OCI-LY3 (cell line): Measurements from ENCODE around the gene SESN3.

Experiments used
- H2AFZ ChIP-seq: fragments of 200-600, 300-600 bp; shearing (Covaris generic); 2 replicates; pipeline ENCODE4 v1.6.0; 2014; ENCODE audit warnings: antibody characterized with exemption, low read depth, low read length
- H3K27ac ChIP-seq: fragments of 200-600, 300-600 bp; sonication (generic); 2 replicates; pipeline ENCODE4 v1.5.1; 2014; ENCODE audit warnings: mild to moderate bottlenecking, low read length, moderate library complexity, mixed read lengths
- H3K27me3 ChIP-seq: fragments of 200-600, 300-600 bp; sonication (generic); 2 replicates; pipeline ENCODE4 v1.6.1; 2014; ENCODE audit warnings: low read depth, low read length, mixed read lengths
- H3K36me3 ChIP-seq: fragments of 200-600, 300-600 bp; sonication (generic); replicated peaks from 2 replicates; pipeline ENCODE3; 2014; ENCODE audit warnings: low read depth, low read length, mixed read lengths
- H3K4me1 ChIP-seq: fragments of 300-600, 200-600 bp; sonication (generic); 2 replicates; pipeline ENCODE4 v1.6.1; 2014; ENCODE audit warnings: low read length, mixed read lengths
- H3K4me2 ChIP-seq: fragments of 200-600, 300-600 bp; sonication (generic); 2 replicates; pipeline ENCODE4 v1.6.1; 2014; ENCODE audit warnings: low read length, mixed read lengths
- H3K4me3 ChIP-seq: fragments of 300-600, 200-600 bp; sonication (generic); 2 replicates; pipeline ENCODE4 v1.5.1; 2014; ENCODE audit warnings: antibody characterized with exemption, mild to moderate bottlenecking, low read length, moderate library complexity
- H3K79me2 ChIP-seq: fragments of 300-600, 200-600 bp; shearing (Covaris generic); 2 replicates; pipeline ENCODE4 v1.6.1; 2014; ENCODE audit warnings: mild to moderate bottlenecking, low read length, mixed read lengths
- H3K9ac ChIP-seq: fragments of 300-600, 200-600 bp; shearing (Covaris generic); 2 replicates; pipeline ENCODE4 v1.6.0; 2014; ENCODE audit warnings: mild to moderate bottlenecking, low read length, moderate library complexity
- H3K9me3 ChIP-seq: fragments of 200-600, 300-600 bp; shearing (Covaris generic); 2 replicates; pipeline ENCODE4 v1.6.1; 2014; ENCODE audit warnings: low read length, mixed read lengths; ENCODE audit not compliant: insufficient read depth
- H4K20me1 ChIP-seq: fragments of 200-600, 300-600 bp; sonication (generic); 2 replicates; pipeline ENCODE4 v1.6.1; 2016; ENCODE audit warnings: low read length, mixed read lengths; ENCODE audit not compliant: insufficient read depth
- EZH2phosphoT487 ChIP-seq: fragments of 200-600 bp; shearing (Covaris generic); IDR thresholded peaks from 2 replicates; pipeline ENCODE4 v1.6.1; 2018; ENCODE audit warnings: antibody characterized with exemption, mixed run types, low read depth
- TF ChIP-seq, protein P1 (sequence below): fragments of 200-600, 300-600 bp; sonication (generic); IDR thresholded peaks from 2 replicates; pipeline ENCODE4 v1.5.1; 2014; ENCODE audit warnings: antibody characterized with exemption, low read length, low read depth

The SESN3 gene

DNA sequence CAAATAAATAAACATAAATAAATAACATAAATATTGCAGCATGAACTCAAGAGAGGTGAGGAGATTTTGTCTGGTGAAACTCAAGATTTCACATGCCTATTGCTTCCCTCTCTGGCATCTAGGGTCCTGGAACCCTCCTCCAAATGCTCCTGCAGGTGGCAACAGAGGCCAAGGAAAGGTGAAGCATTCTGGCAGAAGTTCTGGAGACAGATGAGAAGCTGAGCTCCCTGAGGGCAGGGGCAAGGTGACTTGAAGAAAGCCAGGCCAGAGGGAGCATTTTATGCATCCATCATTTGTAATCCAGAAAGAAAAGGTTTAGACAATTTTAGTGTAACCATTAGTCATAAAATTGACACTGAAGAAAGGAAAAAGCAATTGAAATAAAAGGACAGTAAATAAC is 76.5 kb downstream of the SESN3 start:
- Histone ChIP-seq H3K4me2 (no peak overlapping the region), H3K4me1 (peaks cover 20% of the 10 kb centered on the region), H3K36me3 (no peaks in the 10 kb centered on the region), H3K27me3 (no peaks in the 10 kb centered on the region), H3K9ac (no peak overlapping the region), H3K27ac (no peak overlapping the region), H3K4me3 (no peak overlapping the region), H4K20me1 (no peaks in the 10 kb centered on the region), H3K9me3 (no peaks in the 10 kb centered on the region), H3K79me2 (no peaks in the 10 kb centered on the region), H2AFZ (no peak overlapping the region)
- TF ChIP-seq EZH2phosphoT487 = no peak
- TF ChIP-seq, protein P1, sequence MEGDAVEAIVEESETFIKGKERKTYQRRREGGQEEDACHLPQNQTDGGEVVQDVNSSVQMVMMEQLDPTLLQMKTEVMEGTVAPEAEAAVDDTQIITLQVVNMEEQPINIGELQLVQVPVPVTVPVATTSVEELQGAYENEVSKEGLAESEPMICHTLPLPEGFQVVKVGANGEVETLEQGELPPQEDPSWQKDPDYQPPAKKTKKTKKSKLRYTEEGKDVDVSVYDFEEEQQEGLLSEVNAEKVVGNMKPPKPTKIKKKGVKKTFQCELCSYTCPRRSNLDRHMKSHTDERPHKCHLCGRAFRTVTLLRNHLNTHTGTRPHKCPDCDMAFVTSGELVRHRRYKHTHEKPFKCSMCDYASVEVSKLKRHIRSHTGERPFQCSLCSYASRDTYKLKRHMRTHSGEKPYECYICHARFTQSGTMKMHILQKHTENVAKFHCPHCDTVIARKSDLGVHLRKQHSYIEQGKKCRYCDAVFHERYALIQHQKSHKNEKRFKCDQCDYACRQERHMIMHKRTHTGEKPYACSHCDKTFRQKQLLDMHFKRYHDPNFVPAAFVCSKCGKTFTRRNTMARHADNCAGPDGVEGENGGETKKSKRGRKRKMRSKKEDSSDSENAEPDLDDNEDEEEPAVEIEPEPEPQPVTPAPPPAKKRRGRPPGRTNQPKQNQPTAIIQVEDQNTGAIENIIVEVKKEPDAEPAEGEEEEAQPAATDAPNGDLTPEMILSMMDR = peak; percentile 72

DNA sequence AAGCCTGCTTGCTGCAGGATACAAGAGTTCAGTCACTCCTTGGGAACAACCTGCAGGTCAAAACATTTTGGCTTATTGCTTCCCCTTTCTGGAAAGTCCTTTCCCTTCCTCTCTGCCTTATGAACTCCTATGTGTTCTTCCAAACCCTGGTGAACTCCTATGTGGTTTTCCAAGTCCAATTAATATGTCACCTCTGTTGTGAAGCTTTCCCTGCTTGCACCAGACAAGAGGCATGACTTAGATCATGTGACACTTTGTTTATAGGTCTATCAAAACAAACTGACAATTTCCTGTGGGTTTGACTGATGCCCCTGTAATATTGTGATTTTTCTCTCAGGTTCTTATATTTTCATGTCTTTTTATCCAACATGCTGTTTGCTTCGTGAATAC is 77.2 kb downstream of the SESN3 start:
- Histone ChIP-seq H3K79me2 (no peaks in the 10 kb centered on the region), H3K36me3 (no peaks in the 10 kb centered on the region), H3K9me3 (no peaks in the 10 kb centered on the region), H3K27me3 (no peaks in the 10 kb centered on the region), H3K4me2 (peak overlapping the region; percentile 97), H2AFZ (no peak overlapping the region), H4K20me1 (no peaks in the 10 kb centered on the region), H3K4me1 (peaks cover 20% of the 10 kb centered on the region), H3K4me3 (no peak overlapping the region), H3K27ac (no peak overlapping the region), H3K9ac (no peak overlapping the region)
- no peak for TF ChIP-seq EZH2phosphoT487
- TF ChIP-seq, protein P1 = no peak

DNA sequence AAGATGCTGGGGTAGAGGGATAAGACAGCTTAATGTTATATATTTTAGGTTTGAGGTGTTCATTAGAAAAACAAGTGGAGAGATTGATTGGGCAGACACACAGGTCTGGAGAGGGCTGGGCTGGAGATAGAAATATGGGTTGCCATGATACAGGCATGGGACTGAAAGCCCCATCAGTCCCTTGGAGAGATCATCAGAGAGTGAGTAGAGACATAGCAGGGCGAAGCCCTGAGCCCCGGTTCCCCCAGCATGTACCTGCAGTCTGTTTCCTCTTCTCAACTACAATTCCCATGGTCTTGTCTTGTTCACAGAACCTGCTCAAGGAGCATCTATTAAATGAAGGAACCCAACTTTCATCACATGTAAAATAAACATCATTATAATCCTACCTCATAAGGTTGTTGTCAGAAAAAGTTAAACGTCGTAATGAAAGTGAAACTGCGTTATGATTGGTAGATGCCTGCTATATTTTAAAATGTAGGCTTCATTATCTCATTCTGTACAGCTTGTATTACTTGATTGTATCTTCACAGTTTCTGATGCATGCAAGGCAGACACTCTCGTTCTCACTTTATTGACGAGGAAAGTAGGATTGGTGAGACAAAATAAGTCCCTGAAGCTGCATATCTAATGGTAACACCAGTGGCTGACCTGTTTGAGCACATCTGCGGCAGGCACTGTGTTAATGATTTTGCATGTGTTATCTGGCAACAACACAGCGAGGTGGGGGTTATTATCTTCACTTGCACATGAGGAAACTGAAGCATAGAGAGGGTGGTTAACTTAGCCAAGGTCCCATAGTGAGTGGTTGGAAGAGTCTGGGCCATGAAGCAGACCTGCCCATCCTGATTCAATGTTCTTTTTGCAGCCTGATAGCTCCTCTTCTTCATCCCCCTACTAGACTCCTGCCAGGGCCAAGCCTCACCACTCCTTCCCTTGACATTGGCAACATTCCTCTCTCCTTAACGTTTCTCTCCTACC is 77.8 kb downstream of the SESN3 start:
- Histone ChIP-seq H3K79me2 (no peaks in the 10 kb centered on the region), H3K27me3 (no peaks in the 10 kb centered on the region), H3K9me3 (no peaks in the 10 kb centered on the region), H4K20me1 (no peaks in the 10 kb centered on the region), H3K4me2 (peak overlapping the region; percentile 97), H2AFZ (peak overlapping the region; percentile 92), H3K4me1 (peaks cover 20% of the 10 kb centered on the region), H3K36me3 (no peaks in the 10 kb centered on the region), H3K9ac (peak overlapping the region; percentile 59), H3K4me3 (peak overlapping the region; percentile 91), H3K27ac (no peak overlapping the region; the same call in 1 of the 2 replicates)
- TF ChIP-seq EZH2phosphoT487 = no peak
- TF ChIP-seq, protein P1 = no peak

DNA sequence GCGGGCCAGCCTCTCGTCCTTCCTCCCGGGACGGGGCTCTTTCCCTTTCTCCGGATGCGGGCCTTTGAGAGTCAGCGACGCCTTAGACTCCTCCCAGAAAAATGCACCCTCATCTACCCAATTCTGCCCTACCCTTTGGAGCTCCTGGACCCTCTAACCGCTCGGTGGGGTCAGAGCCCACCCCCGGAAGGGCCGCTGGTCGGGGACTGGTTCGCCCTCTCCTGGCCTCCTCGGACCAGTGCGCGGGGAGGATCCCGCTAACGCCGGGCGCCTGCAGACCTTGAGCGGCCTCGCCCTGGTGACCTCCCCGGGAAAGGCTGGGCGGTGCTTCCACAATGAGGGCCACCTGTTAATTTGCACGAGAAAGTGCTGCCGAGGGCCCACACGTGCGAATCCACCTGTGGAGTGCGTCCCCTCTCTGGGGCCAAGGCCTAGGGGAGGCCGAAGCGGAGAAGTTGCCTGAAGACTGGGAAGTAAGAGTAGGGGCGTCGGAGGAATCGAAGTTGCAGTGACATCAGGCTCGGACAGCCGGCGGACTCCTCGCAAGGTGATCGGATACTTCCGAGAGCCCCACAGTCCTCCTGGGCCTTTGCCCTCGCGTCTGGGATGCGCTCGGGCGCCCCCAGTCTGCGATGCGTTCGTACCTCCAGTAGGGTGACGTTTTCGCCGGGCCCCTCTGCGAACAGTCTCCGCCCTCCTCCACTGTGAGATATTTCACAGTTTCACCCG is 79.9 kb downstream of the SESN3 start:
- H3K27me3 ChIP-seq = no peaks in the 10 kb centered on the region
- peak overlapping the region; percentile 91 for H3K4me3 ChIP-seq
- TF ChIP-seq, protein P1 = peak; percentile 50
- TF ChIP-seq EZH2phosphoT487 = no peak
- peak overlapping the region; percentile 95 for H2AFZ ChIP-seq
- H3K9me3 ChIP-seq = no peaks in the 10 kb centered on the region
- H3K9ac ChIP-seq = peak overlapping the region; percentile 79
- H3K4me1 ChIP-seq = peaks cover 20% of the 10 kb centered on the region
- H3K36me3 ChIP-seq = no peaks in the 10 kb centered on the region
- peak overlapping the region; percentile 97 for H3K4me2 ChIP-seq
- H3K27ac ChIP-seq = peak overlapping the region; percentile 36
- H4K20me1 ChIP-seq = no peaks in the 10 kb centered on the region
- no peaks in the 10 kb centered on the region for H3K79me2 ChIP-seq
